IPS-20b (cell line): ENCODE results near the gene RANBP17.

Experiments used
- H3K27ac ChIP-seq: one replicate; pipeline ENCODE4 v1.5.1; 2013; ENCODE audit warnings: low read length
- H3K27me3 ChIP-seq: 2 replicates; pipeline ENCODE4 v1.6.1; 2013; ENCODE audit warnings: mild to moderate bottlenecking, low read length, inconsistent platforms; ENCODE audit not compliant: insufficient read depth
- H3K36me3 ChIP-seq: 2 replicates; pipeline ENCODE4 v1.6.1; 2013; ENCODE audit warnings: low read depth, mild to moderate bottlenecking, inconsistent platforms, low read length, moderate library complexity; ENCODE audit not compliant: insufficient read depth
- H3K4me1 ChIP-seq: 2 replicates; pipeline ENCODE4 v1.6.1; 2013; ENCODE audit warnings: mild to moderate bottlenecking, control low read depth, inconsistent platforms, low read length, moderate library complexity; ENCODE audit not compliant: insufficient read depth
- H3K4me3 ChIP-seq: 2 replicates; pipeline ENCODE4 v1.5.1; 2013; ENCODE audit warnings: mild to moderate bottlenecking, low read length, inconsistent platforms
- H3K9ac ChIP-seq: 2 replicates; pipeline ENCODE4 v1.6.1; 2013; ENCODE audit warnings: low read depth, mild to moderate bottlenecking, inconsistent platforms, low read length, moderate library complexity
- H3K9me3 ChIP-seq: 2 replicates; pipeline ENCODE4 v1.6.1; 2013; ENCODE audit warnings: mild to moderate bottlenecking, low read depth, low read length, inconsistent platforms; ENCODE audit not compliant: insufficient read depth

RANBP17 gene

DNA sequence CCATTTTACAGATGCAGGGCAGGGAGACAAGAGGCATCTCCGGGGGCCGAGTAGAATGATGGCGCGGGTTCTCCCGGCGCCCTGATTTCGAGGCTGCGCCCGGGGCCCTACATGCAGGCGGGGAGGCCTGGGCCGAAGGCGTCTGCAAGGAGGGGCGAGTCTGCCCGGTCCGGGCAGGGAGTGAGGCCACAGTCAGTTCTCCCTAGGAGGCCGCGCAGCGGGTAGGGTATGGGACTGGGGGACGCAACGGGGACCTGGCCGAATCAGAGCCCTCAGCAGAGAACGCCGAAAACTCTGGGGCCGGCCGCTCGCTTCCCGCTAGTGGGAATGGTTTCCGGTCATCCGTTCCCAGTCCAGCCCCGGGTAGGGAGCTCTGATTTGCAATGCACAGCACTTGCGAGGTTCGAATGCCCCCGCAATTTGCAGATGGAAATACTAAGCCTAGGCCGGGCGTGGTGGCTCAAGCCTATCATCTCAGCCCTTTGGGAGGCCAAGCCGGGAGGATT, 453.6 kb downstream of the RANBP17 start:
- Histone ChIP-seq H3K4me3 (no peak overlapping the region), H3K4me1 (peaks cover 9% of the 10 kb centered on the region), H3K27ac (no peak overlapping the region), H3K36me3 (no peaks in the 10 kb centered on the region), H3K9ac (no peak overlapping the region), H3K9me3 (peaks cover 12% of the 10 kb centered on the region; the same call in 1 of the 2 replicates), H3K27me3 (peaks cover 100% of the 10 kb centered on the region)

DNA sequence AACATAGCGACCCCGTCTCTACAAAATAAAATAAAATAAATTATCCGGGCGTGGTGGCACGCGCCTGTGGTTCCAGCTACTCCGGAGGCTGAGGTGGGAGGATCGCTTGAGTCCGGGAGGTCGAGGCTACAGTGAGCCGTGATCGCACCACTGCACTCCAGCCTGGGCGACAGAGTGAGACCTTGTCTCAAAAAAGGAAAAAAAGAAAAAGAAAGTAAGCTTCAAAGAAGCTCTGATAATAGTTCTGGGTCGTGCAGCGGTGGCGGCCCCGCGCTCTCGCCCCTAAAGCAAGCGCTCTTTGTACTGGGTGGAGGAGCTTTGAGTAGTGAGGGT, 454.1 kb downstream of the RANBP17 start:
- H3K4me1 ChIP-seq = peaks cover 9% of the 10 kb centered on the region
- H3K9me3 ChIP-seq = peaks cover 12% of the 10 kb centered on the region; the same call in 1 of the 2 replicates
- H3K9ac ChIP-seq = no peak overlapping the region
- H3K4me3 ChIP-seq = no peak overlapping the region
- no peak overlapping the region for H3K27ac ChIP-seq
- peaks cover 100% of the 10 kb centered on the region for H3K27me3 ChIP-seq
- no peaks in the 10 kb centered on the region for H3K36me3 ChIP-seq

DNA sequence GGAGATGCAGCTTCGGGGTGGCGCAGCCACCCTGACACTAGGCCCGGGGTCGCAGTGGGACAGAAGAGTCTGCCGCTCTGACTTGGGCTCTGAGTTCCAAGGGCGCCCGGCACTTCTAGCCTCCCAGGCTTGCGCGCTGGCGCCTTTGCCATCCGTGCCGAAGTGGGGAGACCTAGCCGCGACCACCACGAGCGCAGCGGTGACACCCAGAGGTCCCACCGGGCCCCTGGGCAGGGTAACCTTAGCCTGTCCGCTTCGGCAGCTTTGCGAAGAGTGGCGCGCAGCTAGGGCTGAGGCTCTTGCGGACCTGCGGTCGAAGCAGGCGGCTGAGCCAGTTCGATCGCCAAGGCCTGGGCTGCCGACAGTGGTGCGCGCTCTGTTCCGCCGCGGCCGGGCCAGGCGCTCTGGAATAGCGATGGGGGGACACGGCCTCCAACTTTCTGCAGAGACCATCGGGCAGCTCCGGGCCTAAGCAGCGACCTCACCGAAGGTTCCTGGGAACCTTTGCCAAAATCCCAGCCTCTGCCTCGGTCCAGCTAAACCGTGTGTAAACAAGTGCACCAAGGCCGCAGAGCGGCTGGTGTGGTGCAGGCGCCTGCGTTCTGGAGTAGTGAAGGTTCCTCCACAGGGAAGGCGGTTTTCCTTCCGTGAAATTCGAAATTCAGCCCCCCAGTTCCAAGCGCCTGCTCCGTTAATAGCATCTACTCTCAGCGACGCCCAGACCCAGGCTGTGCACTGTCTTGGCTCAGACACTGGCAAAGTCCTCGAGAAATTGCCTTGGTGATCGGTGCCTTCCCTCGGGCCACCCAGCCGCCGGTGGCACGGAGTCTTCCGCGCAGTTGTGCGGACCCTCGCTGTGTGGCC, 454.7 kb downstream of the RANBP17 start:
- H3K4me3 ChIP-seq = no peak overlapping the region
- H3K27ac ChIP-seq = no peak overlapping the region
- no peaks in the 10 kb centered on the region for H3K36me3 ChIP-seq
- H3K9me3 ChIP-seq = peaks cover 12% of the 10 kb centered on the region; the same call in 1 of the 2 replicates
- H3K27me3 ChIP-seq = peaks cover 100% of the 10 kb centered on the region
- peaks cover 9% of the 10 kb centered on the region for H3K4me1 ChIP-seq
- no peak overlapping the region for H3K9ac ChIP-seq

DNA sequence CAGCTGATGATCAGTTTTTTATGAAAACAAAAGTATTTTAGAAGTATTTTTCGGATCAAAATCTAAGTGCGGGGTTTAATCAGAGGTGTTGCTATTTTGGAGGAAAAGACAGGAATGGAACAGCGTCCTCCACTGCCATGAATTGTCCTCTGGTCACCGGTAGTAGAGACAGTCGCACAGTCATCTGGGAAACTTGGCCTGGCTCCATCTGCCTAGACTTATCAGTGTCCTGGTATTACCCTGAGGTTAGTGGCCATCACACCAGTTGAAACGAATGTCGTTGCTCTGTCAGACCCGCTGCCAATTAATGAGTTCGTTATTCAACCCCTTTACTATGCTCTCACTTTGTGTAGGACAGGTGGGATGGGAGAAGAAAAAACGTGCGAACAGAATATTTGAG, 455.4 kb downstream of the RANBP17 start:
- H3K27ac ChIP-seq = no peak overlapping the region
- no peak overlapping the region for H3K9ac ChIP-seq
- no peaks in the 10 kb centered on the region for H3K36me3 ChIP-seq
- peaks cover 100% of the 10 kb centered on the region for H3K27me3 ChIP-seq
- peaks cover 9% of the 10 kb centered on the region for H3K4me1 ChIP-seq
- no peak overlapping the region for H3K4me3 ChIP-seq
- H3K9me3 ChIP-seq = peaks cover 12% of the 10 kb centered on the region; the same call in 1 of the 2 replicates

DNA sequence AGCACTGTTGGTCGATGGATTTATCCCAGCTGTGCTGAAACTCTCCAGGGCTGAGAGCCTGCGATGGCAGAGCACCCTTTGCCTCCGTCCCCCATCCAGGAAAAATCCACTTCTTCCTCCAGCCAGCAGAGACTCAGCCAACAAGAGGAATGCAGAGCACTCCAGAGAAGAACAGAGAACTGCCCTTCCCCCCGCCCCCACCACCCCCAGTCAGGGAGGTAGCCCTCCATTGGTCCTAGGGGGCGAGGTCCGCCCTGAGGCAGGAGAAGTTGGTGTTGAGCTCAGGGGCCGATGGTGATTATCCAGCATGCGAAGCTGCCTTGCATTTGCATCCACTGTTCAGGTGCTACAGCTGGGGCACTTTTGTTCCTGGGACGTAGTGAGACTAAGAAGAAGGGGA, 456.2 kb downstream of the RANBP17 start:
- no peaks in the 10 kb centered on the region for H3K36me3 ChIP-seq
- no peak overlapping the region for H3K27ac ChIP-seq
- no peak overlapping the region for H3K9ac ChIP-seq
- H3K27me3 ChIP-seq = peaks cover 100% of the 10 kb centered on the region
- peaks cover 9% of the 10 kb centered on the region for H3K4me1 ChIP-seq
- peaks cover 12% of the 10 kb centered on the region; the same call in 1 of the 2 replicates for H3K9me3 ChIP-seq
- H3K4me3 ChIP-seq = peak overlapping the region; percentile 37; the same call in 1 of the 2 replicates

DNA sequence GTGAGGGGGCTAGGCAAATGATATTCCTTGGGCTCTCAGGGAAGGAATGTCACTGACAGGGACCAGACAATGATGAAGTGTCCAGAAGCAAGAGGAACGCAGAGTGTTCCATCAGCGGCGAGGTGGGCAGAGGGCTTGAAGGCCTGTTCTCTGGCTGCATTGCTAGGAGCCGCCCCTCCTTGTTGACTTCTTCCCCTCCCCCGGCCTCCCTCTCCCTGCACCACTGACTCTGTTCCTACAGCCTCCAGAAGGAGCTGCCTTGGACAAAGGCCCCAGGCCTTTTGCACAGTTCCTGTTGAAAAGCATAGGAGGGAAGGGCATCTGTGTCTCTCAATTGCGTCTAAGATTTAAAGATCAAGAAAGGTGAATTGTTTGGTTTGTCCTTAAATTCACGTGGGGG, 459.6 kb downstream of the RANBP17 start:
- Histone ChIP-seq H3K9me3 (peaks cover 9% of the 10 kb centered on the region; the same call in 1 of the 2 replicates), H3K27ac (no peak overlapping the region), H3K36me3 (no peaks in the 10 kb centered on the region), H3K27me3 (peaks cover 100% of the 10 kb centered on the region), H3K4me3 (no peak overlapping the region), H3K9ac (no peak overlapping the region), H3K4me1 (peaks cover 9% of the 10 kb centered on the region; the same call in 1 of the 2 replicates)

DNA sequence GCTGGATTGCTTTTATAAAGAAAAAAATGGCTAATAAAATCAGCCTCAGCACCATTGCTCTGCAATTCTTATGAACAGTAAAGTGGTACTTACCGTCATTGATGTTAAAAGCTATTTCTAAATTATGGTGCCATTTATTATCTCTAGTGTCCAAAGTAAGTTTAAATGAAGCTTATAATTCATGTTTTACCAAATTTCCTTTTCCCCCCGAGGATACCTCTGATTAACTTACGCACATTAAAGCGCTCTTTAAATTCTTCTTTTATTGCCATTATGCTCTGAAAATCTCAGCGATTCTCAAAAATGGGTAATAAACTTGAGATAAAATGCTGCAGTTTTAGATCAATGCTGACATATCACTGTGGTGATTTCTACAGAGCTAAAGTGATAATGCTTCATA, 460.7 kb downstream of the RANBP17 start:
- Histone ChIP-seq H3K36me3 (no peaks in the 10 kb centered on the region), H3K9me3 (peaks cover under 1% of the 10 kb centered on the region; the same call in 1 of the 2 replicates), H3K27me3 (peaks cover 99% of the 10 kb centered on the region), H3K27ac (no peak overlapping the region), H3K9ac (no peak overlapping the region), H3K4me3 (no peak overlapping the region), H3K4me1 (peaks cover 8% of the 10 kb centered on the region; the same call in 1 of the 2 replicates)

DNA sequence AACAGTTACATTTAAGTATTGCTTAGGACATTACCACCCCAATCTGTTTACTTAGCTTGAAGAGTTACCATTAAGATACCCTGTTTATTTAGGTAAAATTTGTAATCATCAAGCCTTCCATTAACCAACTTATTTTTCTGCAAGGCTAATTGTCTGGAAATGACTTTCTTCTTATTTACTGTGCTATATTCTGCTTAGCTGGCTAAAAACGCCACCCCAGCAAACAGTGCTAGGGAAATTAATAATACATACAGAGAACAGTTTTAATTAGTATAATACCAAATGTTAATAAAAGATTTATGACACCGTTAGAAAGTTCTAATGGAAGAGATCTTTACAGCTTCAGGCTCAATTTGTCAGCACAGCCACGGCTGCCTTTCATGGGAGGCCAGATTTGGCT, 461.2 kb downstream of the RANBP17 start:
- no peak overlapping the region for H3K9ac ChIP-seq
- no peaks in the 10 kb centered on the region for H3K36me3 ChIP-seq
- peaks cover 99% of the 10 kb centered on the region for H3K27me3 ChIP-seq
- no peak overlapping the region for H3K27ac ChIP-seq
- H3K4me3 ChIP-seq = no peak overlapping the region
- H3K4me1 ChIP-seq = 0 out of 2 replicates have a peak, but pooled peaks cover 3% of the 10 kb centered on the region
- no peaks in the 10 kb centered on the region for H3K9me3 ChIP-seq

DNA sequence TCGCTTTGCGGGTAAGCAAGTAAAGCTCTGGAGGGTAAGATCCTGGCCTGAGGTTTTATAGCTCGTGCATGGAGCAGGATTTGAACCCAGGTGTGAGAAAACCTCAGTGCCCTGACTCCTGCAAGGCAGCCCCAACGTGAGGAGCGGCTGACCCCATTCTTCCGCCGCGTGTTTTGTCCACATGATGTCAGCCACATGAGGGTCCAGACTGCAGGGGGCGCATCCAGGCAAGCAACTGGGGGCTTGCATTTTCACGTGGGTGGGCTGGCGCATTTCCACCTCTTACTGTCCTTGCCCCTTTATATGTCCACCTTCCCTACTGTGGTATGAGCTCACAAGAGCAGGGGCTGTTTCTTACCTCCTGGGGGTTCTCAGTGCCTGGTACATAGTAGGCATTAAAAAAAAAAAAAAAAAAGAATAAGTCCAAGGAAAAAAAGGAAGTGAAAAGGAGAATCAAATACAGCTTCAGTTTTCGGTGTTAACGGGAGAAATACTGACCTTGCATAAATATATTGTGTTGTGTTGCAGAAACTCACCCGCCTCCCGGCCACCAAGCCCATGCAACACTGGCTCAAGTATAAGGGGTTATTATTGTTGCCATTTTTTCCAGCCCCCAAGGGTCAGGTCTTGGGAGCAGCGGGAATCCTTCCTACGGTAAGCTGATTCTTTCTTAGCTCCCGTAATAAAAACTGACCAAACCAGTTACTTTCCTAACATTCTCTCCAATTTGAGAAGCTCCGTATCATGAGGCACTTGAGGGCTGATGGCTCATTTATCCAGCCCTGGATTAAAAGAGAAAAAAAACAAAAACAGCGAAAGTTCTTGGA, 462.2 kb downstream of the RANBP17 start:
- Histone ChIP-seq H3K27ac (no peak overlapping the region), H3K4me1 (no peaks in the 10 kb centered on the region), H3K9me3 (no peaks in the 10 kb centered on the region), H3K4me3 (no peak overlapping the region), H3K9ac (no peak overlapping the region), H3K27me3 (peaks cover 97% of the 10 kb centered on the region), H3K36me3 (no peaks in the 10 kb centered on the region)

DNA sequence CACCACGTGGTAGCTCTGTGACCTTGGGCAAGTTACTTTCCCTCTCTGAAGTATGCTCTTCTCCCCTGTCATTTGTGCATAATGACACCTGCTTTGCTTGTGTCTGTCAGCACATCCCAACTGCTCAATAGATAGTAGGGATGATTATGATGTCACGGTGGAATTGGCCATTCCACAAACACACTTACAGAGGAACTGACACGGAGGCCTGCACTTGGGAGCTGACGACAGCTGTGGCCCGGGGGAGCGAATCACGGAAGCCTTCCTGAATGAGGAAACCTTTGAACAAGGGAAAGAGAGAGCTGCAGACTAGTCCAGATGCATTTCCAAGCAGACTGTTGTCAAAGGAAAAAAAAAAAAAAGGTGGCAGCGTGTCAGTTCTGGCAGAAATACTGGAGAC, 468.2 kb downstream of the RANBP17 start:
- Histone ChIP-seq H3K27me3 (peaks cover 64% of the 10 kb centered on the region), H3K4me1 (no peaks in the 10 kb centered on the region), H3K9ac (no peak overlapping the region), H3K36me3 (no peaks in the 10 kb centered on the region), H3K4me3 (no peak overlapping the region), H3K27ac (no peak overlapping the region), H3K9me3 (no peaks in the 10 kb centered on the region)

DNA sequence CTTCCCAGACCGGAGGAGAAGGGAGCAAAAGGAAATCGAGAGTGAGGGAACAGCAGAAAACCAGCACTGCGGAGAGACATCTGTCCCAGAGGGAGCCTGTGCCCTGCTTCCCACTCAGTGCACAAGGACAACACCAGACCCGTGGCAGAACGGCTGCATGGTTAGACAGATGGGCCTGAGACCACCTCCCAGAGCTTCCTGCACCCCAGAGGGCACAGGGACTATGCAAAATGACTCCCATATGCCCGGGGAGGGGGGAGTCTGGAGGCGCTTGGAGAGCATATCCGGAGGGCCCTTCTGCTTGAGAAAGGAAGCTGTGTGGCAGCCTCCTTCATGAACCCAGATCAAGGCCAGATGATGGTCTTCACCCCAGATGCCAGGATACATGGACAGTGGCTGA, 473.8 kb downstream of the RANBP17 start:
- no peaks in the 10 kb centered on the region for H3K36me3 ChIP-seq
- H3K9me3 ChIP-seq = no peaks in the 10 kb centered on the region
- no peak overlapping the region for H3K4me3 ChIP-seq
- no peak overlapping the region for H3K9ac ChIP-seq
- H3K4me1 ChIP-seq = no peaks in the 10 kb centered on the region
- peaks cover 48% of the 10 kb centered on the region for H3K27me3 ChIP-seq
- H3K27ac ChIP-seq = no peak overlapping the region
